Measurements from ENCODE around the gene NOC2L. TPM values are rescaled to one million over a fixed set of nuclear protein-coding genes. Genes with fewer than 3 reads are reported as not detected.

Gene NOC2L
- total RNA-seq, 1 donor from 2014 or later: 42.8 TPM

DNA sequence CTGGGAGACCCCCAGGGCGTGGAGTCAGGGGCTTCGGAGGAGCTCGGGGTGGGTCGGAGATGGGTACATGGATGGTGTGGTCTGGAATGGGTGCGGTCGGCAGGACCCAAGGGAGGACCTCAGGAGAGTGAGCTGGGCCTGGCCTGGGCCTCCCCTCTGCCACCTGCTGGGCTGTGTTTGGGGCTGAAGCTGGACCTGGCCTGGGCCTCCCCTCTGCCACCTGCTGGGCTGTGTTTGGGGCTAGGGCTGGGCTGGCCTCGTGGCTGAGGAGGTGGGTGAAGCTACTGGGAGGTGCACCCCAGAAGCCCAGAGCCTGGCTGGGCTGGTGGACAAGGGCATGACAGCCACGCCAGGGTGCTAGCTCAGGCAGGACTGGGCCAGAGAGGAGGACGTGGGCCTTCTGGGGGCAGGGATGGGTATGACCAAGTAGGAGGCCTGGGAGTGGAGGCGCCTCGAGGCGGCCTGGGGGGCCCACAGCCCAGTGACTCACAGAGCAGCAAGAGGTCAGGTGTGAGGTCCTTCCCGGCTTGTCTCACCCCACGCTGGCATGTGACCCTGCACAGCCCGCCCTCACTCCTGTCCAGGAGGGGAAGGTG, 20.9 kb downstream of the NOC2L start:
- peak; percentile 63 for ATAC-seq (ENCODE audit: poor library complexity)
- intact Hi-C loops (cut with DNase I): no loop called here

DNA sequence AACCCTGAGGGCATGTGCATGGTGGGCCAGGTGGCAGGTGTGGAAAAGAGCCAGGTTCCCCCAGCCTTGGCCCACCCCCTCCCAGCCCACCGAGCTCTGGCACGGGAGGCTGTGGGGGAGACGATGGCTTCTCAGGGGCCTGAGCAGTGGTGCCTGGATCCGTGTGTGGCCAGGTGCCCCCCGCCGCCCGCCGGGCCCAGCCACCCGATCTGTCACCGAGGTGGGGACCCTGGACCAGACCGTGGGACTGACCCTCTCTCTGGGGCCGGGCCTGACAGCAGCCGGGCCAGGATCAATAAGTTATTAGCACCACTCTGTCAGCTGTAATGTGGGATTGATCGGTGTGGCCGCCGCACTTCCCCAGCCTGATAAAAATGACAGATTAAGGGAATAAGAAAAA, 21.5 kb downstream of the NOC2L start:
- intact Hi-C loops (cut with DNase I): no loop called here
- no peak for DNase-seq
- ATAC-seq (ENCODE audit: poor library complexity): no peak

More for the DNA sequence above, 20.9 kb downstream of the NOC2L start:
- no peak for DNase-seq

DNA sequence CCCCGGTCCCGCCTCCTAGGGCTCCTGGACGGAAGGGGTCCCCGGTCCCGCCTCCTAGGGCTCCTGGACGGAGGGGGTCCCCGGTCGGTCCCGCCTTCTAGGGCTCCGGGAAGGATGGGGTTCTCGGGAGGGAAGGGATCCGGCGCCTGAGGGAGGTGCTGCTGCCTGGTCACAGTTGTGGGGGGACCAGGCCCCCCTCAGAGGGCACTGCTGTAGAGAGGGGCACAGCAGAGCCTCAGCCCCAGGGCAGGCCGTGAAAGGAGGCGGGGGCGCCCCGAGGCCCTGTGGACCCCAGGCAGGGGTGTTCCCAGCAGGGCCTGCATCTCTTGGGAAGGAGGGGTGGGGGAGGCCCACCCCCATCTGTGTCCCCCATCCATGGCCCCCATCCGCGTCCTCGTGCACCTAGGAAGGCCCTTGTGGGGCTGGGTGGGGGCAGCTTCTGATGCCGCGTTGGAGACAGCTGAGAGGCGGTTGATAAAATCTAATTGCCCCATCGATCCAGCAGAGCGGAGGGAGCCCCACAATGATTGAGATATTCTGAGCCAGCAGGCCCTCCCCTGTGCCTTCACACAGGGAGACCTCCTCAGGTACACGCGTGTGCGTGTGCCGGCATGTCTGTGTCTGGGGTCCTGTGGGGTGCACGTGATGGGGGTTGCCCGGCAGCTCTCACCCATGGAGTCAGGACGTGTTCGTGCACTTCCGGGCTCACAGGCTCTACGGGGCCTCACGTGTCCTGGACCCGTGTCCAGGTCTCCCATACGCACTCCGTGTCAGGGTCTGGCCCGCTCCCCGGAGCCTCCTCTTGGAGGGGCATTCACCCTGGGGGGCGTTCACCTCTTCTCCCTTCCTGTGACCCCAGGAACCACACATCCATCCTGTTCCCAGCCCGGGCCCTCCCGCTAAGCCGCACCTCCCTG, 22.4 kb downstream of the NOC2L start:
- intact Hi-C loops (cut with DNase I): no loop called here
- ATAC-seq (ENCODE audit: poor library complexity) (no peak), DNase-seq (no peak)

DNA sequence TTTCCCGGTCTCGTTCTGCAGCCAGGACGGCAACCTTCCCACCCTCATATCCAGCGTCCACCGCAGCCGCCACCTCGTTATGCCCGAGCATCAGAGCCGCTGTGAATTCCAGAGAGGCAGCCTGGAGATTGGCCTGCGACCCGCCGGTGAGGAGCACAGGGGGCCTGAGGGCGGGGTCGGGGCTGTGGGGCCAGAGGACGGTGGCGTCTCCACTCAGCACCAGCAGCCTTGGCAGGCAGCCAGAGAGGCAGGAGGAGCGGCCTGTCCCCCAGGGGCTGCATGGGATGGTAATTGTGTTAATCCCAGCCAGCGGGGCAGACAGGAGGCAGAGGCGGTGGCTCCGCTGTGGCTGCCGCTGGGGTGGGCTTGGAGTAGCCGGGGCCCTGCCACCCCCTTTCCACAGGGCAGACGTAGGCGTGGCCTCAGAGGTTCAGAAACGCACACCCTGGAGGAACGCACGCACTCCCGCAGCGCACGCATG, 23.3 kb downstream of the NOC2L start:
- intact Hi-C loops (cut with DNase I): no loop called here
- no peak for DNase-seq
- no peak for ATAC-seq (ENCODE audit: poor library complexity)

DNA sequence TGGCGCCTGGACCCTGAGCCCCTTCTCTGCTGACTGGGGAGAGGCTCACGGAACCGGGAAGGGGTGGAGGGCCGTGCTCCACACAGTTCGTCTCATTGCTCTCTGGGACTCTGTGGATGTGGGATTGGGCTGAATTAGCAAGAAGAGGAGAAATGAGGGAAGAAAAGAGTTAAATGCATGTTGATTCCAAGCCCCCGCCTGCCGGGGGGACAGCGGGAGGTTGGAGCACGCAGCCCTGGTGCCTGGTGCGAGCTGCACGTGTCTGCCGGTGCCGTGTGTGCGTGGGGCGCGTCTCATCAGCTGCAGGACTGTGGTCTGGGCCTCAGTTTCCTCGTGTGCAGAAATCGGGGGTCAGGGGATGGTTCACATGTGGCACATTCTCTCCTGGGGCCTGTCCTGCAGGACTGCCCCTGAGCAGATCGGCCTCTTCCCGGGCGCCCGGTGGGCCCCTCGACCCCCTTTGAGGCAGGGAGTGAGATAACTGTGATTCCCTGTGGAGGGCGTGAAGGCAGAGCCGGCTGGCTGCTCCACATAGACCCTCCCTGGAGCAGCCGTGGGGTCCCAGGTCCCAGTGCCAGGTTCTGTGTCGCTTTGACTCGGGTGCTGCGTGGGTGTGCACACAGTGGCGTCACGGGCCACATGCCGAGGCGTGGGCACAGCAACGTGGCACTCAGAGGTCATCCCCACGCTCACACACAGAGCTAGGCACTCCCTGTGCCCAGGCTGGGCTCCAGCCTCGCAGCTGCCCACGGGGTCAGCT, 23.9 kb downstream of the NOC2L start:
- no peak for DNase-seq
- no peak for ATAC-seq (ENCODE audit: poor library complexity)
- intact Hi-C loops (cut with DNase I): no loop called here

DNA sequence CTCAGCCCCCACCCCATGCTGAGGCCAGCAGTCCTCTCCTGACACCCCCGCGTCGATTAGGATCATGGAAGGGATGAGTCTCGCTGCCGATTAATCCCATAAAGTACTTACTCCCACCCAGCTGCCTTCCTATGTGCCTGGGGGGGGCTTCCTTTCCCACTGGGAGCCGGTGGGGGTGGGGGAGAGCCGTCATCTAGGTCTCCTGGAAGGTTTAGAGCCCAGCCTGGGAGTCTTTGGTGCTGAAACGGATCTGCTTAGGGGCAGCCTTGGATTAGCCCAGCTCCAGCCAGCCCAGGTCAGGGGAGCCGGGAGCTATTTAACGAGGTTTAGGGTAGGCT, 25.5 kb downstream of the NOC2L start:
- no peak for ATAC-seq (ENCODE audit: poor library complexity)
- no peak for DNase-seq
- intact Hi-C loops (cut with DNase I): no loop called here

DNA sequence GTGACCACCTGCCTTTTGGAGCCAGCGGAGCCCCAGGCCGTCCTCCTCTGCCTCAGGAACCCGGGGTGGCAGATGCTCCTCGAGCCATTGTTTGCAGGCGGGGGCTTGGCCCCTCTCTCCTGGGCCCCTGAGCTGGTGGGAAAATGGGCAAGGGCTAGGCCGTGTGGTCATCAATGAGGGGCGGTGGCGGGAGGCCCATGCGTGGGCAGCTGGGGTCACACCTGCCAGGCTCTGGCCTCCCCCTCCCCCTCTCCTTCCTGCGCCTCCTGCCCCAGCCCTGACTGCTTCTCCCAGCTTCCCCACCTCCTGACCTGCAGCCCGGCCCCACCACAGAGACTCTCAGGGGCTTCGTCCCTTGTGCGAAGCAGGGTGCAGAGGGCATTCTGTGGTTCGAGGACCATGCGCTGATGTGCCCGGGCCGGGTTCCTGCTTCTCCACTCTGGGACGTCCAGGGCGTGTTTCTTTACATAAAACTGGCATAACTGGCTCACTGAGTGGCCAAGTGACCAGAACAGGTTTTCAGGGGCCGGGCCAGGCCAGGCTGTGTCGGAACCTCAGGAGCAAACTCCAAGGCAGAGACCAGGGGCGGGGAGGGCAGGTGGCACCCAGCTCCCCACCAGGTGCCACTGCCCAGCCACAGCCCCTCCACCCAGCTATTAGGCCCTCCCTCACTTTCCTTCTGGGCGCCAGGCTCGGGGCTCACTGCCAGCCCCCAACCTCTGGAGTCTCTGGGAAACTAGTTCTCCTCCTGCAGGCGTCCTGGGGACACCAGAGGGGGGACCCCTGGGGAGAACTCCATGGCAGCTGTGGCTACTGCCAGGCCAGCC, 26.1 kb downstream of the NOC2L start:
- DNase-seq (no peak), ATAC-seq (ENCODE audit: poor library complexity) (no peak)
- intact Hi-C loops (cut with DNase I): no loop called here

DNA sequence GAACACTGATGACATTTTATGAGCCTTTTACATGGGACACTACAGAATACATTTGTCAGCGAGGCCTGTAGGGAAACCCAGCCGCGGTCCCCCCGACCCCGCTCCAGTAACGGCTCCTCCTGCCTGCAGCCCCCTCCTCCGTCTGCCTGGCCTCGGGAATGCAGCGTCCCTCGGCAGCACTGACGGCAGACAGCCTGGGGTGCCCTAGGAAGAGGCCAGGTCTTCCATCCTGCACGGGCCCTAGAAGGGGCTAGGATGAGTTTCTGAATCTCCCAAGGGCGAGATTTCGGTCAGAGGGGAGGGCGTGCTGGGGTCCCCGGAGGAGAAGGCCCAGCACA, 26.9 kb downstream of the NOC2L start:
- intact Hi-C loops (cut with DNase I): no loop called here
- no peak for DNase-seq
- no peak for ATAC-seq (ENCODE audit: poor library complexity)

DNA sequence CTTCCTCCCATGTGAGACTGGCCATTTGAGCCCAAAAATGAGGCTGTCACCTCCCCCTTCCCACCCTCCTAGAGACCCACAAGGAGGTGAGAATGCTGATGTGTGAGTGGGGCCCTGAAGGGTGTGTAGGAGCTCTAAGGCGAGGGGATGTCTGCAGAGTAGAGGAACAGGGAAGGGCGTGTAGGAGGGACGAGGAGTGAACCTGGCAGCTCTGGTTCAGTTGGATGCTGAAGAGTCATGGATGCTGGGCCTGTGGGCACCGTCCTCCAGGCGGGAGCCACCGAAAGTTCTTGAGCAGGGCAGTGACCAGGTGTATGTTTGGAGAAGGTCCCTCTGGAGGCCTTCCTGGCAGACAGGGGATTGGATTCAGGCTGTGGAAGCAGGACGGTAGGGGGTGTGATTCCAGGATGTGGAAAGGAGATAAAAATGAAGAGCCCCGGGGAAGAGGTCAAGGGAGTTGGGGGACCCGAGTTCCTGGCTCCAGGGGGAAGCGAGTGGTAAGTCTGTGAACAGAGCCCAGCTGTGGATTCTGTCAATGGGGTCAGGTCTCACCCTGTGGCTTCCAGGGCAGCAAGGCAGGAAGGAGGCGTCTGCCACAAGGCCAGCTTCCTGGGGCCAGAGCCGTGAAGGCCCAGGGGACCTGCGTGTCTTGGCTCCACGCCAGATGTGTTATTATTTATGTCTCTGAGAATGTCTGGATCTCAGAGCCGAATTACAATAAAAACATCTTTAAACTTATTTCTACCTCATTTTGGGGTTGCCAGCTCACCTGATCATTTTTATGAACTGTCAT, 27.5 kb downstream of the NOC2L start:
- ATAC-seq (ENCODE audit: poor library complexity): no peak
- no peak for DNase-seq
- intact Hi-C loops (cut with DNase I): no loop called here

DNA sequence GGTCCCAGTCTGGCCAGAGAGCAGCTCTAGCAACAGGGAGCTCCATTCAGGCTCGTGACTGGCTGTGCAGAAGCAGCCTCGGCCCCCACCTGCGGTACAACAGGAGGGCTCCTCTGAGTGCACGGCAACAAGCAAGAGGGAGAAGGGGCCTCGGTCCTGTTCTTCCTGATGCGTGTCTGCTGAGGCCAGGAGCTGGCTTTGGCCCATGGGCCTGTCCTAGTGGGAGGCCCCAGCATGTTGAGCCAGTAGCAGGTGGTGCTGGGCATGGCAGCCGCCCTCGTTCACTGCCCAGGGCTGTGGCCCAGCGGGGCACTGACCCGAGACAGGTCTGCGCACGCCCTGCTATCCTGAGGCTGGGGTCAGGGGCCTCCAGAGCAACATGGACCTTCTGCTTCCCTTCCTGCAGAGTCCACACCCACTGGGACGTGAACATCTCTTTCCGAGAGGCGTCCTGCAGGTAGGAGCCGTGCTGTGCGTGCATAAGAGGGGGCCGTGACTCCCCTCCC, 28.4 kb downstream of the NOC2L start:
- intact Hi-C loops (cut with DNase I): no loop called here
- DNase-seq (no peak), ATAC-seq (ENCODE audit: poor library complexity) (no peak)

DNA sequence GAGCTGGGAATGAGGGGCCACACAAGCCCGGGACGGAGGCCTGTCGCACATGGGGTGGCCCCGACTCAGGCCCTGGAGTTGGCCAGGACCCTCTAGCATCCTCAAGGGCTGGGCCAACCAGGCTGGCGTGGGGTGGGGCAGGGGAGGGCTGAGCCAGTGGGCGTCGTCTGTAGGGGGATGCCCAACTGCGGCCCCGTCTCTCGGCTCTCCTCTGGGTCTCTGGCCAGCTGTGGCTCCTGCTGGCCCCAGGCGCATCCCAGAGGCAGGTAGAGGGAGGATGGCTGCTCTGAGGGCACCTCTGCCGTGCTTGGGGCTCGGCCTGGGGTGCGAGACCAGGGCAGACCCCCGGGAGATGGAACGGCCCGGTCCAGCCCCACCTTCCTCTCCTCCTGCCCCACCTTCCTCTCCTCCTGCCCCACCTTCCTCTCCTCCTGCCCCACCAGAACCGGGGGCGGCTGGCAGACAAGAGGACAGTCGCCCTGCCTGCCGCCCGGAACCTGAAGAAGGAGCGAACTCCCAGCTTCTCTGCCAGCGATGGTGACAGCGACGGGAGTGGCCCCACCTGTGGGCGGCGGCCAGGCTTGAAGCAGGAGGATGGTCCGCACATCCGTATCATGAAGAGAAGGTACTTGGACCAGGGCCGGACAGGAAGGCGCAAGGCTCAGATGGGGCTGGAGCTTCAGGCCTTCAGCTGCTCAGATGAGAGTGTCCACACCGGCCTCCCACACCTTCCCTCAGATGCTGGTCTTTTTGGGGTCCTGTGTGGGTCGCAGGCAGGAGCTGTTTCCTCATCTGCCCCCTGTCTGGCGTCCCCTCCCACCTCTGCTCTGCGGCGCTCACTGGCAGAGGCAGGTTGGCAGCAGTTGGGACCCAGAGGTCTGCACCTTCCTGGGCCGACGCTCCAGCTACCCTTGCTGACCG, 29.1 kb downstream of the NOC2L start:
- DNase-seq: no peak
- intact Hi-C loops (cut with DNase I): no loop called here
- no peak for ATAC-seq (ENCODE audit: poor library complexity)

DNA sequence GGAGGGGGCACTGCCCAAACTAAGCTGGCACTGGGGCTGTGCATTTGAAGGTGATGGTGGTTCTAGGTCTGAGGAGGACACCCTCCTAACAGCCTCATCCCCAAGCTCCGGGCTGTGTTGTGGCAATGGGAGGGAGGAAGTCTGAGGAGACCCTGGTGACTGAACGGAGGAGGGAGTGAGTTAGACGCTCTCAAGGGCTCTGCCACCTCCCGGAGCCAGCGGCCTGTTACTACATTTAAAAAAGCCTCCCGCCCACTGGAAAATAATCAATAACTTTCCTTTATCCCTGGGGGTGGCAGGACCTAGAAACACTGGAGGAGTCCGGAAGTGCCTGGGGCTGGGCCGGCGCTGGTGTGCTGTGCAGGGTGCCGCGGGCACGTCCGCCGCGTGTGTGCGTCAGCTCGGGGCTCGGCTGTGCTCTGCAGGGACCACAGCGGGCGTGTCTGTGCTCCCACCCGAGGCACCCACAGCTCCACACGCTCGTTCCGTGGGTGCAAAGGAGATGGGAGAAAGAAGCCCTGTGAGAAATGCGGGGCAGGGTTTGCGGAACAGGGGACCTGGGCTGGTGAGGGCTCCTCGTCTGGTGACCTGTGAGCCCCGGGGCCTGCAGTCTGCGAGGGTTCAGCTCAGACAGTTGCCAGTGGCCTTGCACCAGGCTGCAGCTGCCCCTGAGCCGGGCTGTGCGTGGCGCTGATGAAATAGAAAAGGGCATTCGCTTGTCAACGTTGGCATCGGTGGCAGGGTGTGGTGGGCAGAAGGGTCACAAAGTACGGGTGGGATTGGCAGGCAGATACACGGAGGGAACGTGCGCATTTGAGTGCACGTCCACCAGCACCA, 30.0 kb downstream of the NOC2L start:
- DNase-seq: no peak
- intact Hi-C loops (cut with DNase I): no loop called here
- ATAC-seq (ENCODE audit: poor library complexity): no peak

DNA sequence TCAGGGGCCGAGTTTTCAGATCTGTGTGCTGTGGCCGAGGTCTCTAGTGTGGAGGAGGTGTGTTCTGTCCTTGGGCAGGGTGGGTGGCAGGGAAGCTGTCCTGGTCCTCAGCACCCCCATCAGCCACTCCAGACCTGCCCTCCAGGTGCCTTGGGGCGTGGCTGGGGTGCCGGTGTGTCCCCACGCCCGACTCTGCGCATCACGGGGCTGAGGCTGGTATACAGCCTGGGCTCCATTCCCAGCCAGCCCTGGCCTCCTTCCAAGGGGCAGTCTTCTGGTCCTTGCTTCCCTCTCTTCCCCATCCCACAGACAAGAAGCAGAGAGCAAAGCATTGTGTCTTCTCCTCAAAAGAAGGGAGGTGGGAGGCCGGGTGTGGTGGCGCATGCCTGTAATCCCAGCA, 31.3 kb downstream of the NOC2L start:
- intact Hi-C loops (cut with DNase I): no loop called here
- ATAC-seq (ENCODE audit: poor library complexity) (no peak), DNase-seq (no peak)

DNA sequence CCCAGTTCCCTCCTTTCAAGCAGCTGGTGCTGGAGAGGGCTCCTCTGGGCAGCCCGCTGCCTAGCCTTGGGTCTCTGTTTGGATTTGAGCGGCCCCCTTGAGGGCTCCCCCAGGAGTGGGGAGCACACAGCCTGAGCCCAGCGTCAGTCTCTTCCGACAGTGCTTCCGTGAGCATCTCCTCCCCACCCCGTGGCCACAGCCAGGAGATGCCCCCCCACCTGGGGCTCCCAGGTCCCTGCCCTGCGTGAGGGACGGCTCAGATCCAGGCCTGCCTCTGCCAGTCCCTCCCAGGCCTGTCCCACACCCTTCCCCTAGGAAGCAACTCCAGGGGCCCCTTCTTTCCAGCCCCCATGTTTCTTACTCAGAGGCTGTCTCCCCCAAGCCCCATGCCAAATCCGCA, 31.8 kb downstream of the NOC2L start:
- intact Hi-C loops (cut with DNase I): no loop called here
- ATAC-seq (ENCODE audit: poor library complexity): no peak
- no peak for DNase-seq

DNA sequence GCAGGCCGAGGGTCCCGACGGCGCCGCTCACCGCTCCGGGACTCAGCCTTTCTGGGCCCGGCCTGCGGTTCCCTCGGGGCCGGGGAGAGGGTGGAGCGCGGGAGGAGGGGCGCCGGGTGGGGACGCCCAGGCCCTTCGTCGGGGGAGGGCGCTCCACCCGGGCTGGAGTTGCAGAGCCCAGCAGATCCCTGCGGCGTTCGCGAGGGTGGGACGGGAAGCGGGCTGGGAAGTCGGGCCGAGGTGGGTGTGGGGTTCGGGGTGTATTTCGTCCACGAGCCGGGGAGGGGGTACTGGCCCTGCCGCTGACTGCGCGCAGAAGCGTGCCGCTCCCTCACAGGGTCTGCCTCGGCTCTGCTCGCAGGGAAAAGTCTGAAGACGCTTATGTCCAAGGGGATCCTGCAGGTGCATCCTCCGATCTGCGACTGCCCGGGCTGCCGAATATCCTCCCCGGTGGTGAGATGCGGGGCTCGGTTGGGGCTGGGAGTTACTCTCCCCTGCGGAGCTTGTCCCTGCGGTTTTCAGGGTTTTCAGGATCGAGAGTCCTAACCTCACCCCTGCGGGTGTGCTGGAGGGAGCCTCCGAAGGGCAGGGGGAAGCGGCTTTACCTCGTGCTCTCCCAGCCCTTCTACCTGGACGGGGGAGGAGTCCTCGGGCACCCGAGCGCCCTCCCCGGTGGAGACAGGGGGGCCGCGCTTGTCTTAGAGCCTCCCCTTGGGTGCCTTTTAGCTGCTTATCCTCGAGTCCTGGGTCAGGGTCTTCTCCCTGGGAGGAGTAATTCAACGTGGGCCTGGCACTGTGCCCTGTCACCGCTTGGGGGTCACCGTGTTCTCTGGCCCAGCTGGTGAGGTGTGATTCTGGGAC, 33.3 kb downstream of the NOC2L start:
- ATAC-seq (ENCODE audit: poor library complexity): no peak
- no peak for DNase-seq
- intact Hi-C loops (cut with DNase I): no loop called here

All from Right ventricle myocardium superior (tissue), 1 donor.